Subcutaneous abdominal adipose tissue (tissue), 5 donors: Measurements from ENCODE around the gene EPHB2.

ENCODE experiments used
- H3K27ac ChIP-seq: one replicate; pipeline ENCODE4 v1.7.0; 2013; ENCODE audit warnings: low read depth, mild to moderate bottlenecking, inconsistent platforms, low read length, moderate library complexity
- H3K27me3 ChIP-seq, 5 donors: one replicate each; pipeline ENCODE4 v1.7.0; 2013; ENCODE audit warnings: low read length in 5 of 5, inconsistent platforms in 1 of 5; ENCODE audit not compliant: control insufficient read depth in 5 of 5, insufficient read depth in 4 of 5
- H3K36me3 ChIP-seq, 5 donors: one replicate each; pipeline ENCODE4 v1.7.0; 2013; ENCODE audit warnings: low read length in 5 of 5; ENCODE audit not compliant: control insufficient read depth in 5 of 5, insufficient read depth in 5 of 5
- H3K4me1 ChIP-seq, 5 donors: one replicate each; pipeline ENCODE4 v1.7.0; 2013; ENCODE audit warnings: low read length in 5 of 5, mild to moderate bottlenecking in 3 of 5, moderate library complexity in 1 of 5; ENCODE audit not compliant: control insufficient read depth in 5 of 5, insufficient read depth in 5 of 5
- H3K4me3 ChIP-seq, 5 donors: one replicate each; pipeline ENCODE4 v1.7.0; 2013; ENCODE audit warnings: low read length in 5 of 5, low read depth in 1 of 5
- H3K9ac ChIP-seq, 5 donors: one replicate each; pipeline ENCODE4 v1.7.0; 2013; ENCODE audit warnings: low read length in 5 of 5, mild to moderate bottlenecking in 4 of 5, moderate library complexity in 3 of 5
- H3K9me3 ChIP-seq, 5 donors: one replicate each; pipeline ENCODE4 v1.7.0; 2013; ENCODE audit warnings: low read length in 5 of 5; ENCODE audit not compliant: control insufficient read depth in 5 of 5
- donor health status: healthy.
- donor health status: healthy.
- donor health status: healthy.
- donor health status: healthy.
- donor health status: healthy.

The EPHB2 gene

DNA sequence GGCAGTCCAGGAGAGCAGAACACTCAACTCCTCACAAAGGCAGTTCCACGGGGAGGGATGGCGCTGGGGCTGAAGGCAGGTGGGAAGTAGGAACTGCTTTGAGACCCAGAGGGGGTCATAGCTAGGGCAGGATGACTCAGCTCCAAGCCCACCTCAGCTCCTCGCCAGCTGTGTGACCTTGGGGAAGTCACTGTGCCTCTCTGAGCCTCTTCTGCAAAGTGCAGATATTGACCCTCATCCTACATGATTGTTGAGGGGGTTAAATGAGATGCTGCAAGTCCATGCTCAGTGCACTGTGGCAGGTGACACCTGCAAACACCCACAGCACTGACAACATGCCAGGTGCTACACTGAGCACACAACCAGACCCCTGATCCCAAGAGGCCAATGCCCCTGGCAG, 168.8 kb downstream of the EPHB2 start:
- peaks cover 0 to 3% (median 0%) of the 10 kb centered on the region in 5 donors for H3K4me1 ChIP-seq

DNA sequence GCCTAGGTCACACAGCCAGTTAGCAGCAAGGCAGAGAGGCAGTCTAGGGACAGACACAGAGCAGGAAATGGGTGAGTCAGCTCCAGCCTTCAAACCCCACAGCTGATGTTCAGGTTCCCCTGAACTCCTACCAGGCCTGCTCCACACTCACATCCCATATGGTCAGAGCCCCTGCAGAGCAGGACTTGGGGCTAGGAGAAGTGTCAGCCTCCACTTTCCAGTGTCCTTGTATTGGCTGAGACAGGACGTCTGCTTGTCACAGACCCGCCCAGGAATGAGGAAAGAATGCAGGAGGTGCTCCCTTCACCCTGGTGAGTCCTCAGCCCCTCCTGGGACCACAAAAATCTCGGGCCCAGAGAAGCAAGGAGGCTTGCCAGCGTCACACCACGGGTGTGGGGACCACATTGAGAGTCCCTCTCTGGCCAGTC, 169.5 kb downstream of the EPHB2 start:
- Histone ChIP-seq H3K9me3 (no peaks in the 10 kb centered on the region), H3K27me3 (peaks cover 0 to 9% (median 0%) of the 10 kb centered on the region in 5 donors), H3K4me1 (peaks cover 0 to 3% (median 0%) of the 10 kb centered on the region in 5 donors), H3K9ac (no peak overlapping the region), H3K27ac (no peak overlapping the region), H3K4me3 (no peak overlapping the region), H3K36me3 (peaks cover 0 to 6% (median 0%) of the 10 kb centered on the region in 5 donors)

More for the DNA sequence above, 168.8 kb downstream of the EPHB2 start:
- Histone ChIP-seq H3K9ac (no peak overlapping the region), H3K4me3 (no peak overlapping the region), H3K27ac (no peak overlapping the region), H3K36me3 (peaks cover 0 to 6% (median 0%) of the 10 kb centered on the region in 5 donors), H3K9me3 (no peaks in the 10 kb centered on the region), H3K27me3 (peaks cover 0 to 9% (median 0%) of the 10 kb centered on the region in 5 donors)

DNA sequence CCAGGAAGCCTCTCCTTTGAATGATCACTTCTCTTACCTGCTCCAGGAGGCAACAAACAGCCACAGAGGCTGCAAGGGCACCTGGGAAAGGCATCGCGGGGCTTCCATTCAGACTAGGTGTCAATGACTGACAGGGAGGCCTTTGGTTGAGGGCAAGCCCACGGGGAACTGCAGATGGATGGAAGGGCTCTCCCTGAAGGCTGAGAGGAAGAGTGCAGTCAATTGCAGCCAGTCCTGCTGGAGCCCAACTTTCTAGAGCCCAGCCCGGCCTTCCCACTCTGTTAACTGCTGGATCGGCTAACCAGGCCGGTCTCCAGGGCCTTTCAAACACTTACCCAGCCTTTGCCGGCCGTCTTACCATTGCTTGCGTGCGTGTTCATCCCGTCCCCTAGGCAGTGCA, 172.8 kb downstream of the EPHB2 start:
- H3K4me1 ChIP-seq: peaks cover 0 to 6% (median 2%) of the 10 kb centered on the region in 5 donors
- no peaks in the 10 kb centered on the region for H3K9me3 ChIP-seq
- H3K4me3 ChIP-seq: no peak overlapping the region
- no peak overlapping the region for H3K27ac ChIP-seq
- peaks cover 0 to 5% (median 0%) of the 10 kb centered on the region in 5 donors for H3K27me3 ChIP-seq
- peaks cover 0 to 6% (median 0%) of the 10 kb centered on the region in 5 donors for H3K36me3 ChIP-seq
- no peak overlapping the region for H3K9ac ChIP-seq

DNA sequence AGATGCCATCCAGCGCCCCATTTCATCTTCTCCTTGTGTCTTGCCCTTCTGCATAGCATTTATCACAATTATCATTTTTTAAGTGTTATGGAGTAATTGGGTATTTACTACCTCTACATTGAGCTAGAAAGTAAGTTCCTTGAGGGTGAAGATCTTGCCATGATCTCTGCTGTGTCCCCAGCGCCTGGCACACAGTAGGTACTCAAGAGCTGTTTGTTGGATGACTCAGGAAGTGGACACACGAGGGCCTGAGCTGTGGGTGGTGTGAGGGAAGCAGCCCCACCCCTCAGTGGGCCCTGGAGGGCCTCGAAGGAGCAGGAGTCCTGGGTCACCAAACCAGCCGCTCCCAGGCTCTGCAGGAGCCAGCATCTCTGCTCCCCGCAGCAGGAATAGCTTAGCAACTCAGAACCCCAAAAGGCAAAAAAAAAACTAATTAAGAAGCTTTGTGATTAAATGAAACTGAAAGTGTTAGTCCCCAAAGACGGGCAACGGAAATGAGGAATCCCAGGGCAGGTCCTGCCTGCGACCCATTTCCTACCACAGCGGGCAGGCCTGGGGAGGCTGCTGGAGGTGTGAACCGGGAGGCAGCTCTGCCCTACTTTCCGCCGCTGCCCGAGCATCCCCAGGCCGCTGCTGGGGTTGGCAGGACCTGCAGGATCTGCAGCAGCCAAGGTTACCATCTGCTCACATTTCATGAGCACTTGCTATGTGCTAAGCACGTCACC, 174.3 kb downstream of the EPHB2 start:
- Histone ChIP-seq H3K9me3 (no peaks in the 10 kb centered on the region), H3K4me1 (peaks cover 0 to 6% (median 2%) of the 10 kb centered on the region in 5 donors), H3K27ac (no peak overlapping the region), H3K36me3 (peaks cover 0 to 6% (median 0%) of the 10 kb centered on the region in 5 donors), H3K27me3 (peaks cover 0 to 5% (median 0%) of the 10 kb centered on the region in 5 donors), H3K9ac (no peak overlapping the region), H3K4me3 (no peak overlapping the region)

DNA sequence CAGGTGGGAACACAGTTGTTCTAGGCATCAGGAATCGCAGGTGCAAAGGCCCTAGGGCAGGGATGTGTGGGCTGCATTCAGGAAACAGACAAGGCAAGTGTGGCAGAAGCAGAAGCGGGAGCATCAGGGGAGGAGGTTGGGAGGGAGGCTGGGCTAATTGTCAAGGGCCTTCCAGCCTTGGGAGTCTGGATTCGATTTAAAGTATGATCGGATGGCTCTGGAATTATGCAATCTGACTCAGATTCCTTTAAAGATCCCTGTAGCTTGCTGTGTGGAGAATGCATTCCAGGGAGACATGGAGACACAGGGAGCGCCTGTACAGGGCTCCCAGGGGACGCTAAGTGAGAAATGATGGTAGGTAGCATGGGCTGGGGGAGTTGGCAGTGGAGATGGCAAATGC, 175.6 kb downstream of the EPHB2 start:
- Histone ChIP-seq H3K36me3 (peaks cover 0 to 6% (median 0%) of the 10 kb centered on the region in 5 donors), H3K9me3 (no peaks in the 10 kb centered on the region)

DNA sequence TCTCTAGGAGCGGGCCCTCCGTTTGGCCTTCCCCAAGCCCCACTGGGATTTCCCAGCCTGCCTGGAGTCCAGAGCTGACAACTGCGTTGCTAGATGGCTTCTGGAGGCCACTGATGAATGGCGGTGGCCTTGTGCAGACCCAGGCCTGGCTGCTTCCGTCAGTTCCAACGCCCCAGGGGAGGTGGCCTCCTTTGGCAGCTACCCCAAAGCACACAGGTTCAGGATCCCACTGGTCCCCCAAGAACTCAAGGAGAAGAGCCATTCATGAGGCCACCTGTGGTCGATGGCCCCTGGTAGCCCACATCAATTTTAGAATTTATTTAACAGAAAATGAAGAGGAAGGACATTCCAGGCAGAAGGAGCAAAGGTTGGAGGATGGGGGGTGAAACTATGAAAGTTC, 176.9 kb downstream of the EPHB2 start:
- Histone ChIP-seq H3K4me1 (peaks cover 0 to 6% (median 2%) of the 10 kb centered on the region in 5 donors), H3K9ac (no peak overlapping the region), H3K27ac (no peak overlapping the region), H3K36me3 (peaks cover 0 to 4% (median 0%) of the 10 kb centered on the region in 5 donors), H3K27me3 (no peaks in the 10 kb centered on the region), H3K9me3 (no peaks in the 10 kb centered on the region), H3K4me3 (no peak overlapping the region)

More for the DNA sequence above, 175.6 kb downstream of the EPHB2 start:
- Histone ChIP-seq H3K27me3 (no peaks in the 10 kb centered on the region), H3K9ac (no peak overlapping the region), H3K4me3 (no peak overlapping the region), H3K27ac (no peak overlapping the region), H3K4me1 (peaks cover 0 to 6% (median 2%) of the 10 kb centered on the region in 5 donors)

DNA sequence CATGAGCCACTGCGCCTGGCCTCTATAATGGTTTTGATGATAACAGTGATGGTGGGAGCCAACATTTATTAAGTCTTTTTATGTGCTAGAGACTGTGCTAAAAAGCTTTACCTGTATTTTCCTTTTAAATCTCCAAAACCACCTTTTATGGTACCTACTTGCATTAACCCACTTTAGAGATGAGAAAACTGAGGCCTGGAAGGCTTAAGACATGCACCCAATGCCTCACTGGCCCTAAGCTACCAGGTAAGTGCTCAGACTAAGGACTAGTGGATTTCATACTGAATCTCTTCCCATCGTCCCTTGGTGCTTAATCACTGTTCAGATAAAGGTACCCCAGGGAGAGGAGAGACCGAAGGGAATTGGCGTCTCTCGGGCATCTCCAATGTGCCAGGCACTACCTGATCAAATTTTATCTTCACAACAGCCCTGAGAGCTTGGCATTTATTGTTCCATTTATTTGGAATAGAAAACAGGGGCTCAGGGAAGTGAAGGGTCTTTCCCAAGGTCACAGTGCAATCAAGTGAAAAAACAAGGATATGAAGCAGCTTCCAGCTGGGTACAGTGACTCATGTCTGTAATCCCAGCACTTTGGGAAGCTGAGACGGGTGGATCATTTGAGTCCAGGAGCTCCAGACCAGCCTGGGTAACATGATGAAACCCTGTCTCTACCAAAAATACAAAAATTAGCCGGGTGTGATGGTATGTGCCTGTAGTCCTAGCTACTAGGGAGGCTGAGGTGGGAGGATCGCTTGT, 177.9 kb downstream of the EPHB2 start:
- H3K4me3 ChIP-seq: no peak overlapping the region
- H3K4me1 ChIP-seq: peaks cover 0 to 6% (median 2%) of the 10 kb centered on the region in 5 donors
- no peak overlapping the region for H3K9ac ChIP-seq
- no peaks in the 10 kb centered on the region for H3K27me3 ChIP-seq
- H3K36me3 ChIP-seq: peaks cover 0 to 6% (median 4%) of the 10 kb centered on the region in 5 donors
- H3K27ac ChIP-seq: no peak overlapping the region
- H3K9me3 ChIP-seq: no peaks in the 10 kb centered on the region

DNA sequence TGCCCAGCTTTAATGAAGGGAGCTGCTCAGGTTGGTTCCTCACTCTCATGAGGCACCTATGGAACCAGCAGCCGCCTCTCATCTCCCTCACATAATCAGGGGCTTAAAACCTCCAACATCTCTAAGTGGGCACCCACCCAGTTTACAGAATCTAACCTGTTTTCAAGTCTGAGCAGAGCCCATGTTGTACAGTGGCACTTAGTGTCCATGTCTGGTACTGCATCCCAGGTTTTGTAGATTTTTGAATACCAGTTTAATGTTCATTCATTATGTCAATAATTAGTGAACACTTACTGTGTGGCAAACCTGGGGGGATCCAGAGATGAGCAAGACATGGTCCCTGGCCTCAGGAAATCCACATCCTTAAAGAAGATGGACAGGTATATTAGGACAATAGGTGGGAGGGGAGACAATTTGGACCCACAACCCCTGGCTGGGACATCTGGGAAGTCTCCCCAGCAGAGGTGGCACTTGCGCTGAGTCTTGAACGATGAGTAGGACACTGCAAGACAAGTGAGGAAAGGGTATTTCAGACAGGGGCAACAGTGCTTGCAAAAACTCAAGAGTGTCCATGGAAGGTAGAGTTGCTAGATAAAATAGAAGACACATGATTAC, 178.7 kb downstream of the EPHB2 start:
- Histone ChIP-seq H3K4me1 (peaks cover 0 to 6% (median 2%) of the 10 kb centered on the region in 5 donors), H3K9ac (no peak overlapping the region), H3K36me3 (peaks cover 0 to 10% (median 8%) of the 10 kb centered on the region in 5 donors), H3K27ac (no peak overlapping the region), H3K9me3 (no peaks in the 10 kb centered on the region), H3K4me3 (no peak overlapping the region), H3K27me3 (no peaks in the 10 kb centered on the region)

DNA sequence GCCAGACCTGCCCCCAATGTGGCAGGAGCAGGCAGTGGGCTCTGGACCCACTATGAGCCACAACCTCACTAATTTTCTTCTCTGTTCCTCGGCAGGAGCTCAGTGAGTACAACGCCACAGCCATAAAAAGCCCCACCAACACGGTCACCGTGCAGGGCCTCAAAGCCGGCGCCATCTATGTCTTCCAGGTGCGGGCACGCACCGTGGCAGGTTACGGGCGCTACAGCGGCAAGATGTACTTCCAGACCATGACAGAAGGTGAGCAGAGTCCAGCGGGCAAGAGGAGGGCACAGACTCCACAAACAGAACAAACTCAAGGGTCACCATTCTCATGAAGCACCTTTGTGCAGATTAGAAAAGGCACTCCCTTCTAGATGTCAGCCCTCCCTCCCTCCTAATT, 182.2 kb downstream of the EPHB2 start:
- no peaks in the 10 kb centered on the region for H3K4me1 ChIP-seq
- H3K9me3 ChIP-seq: no peaks in the 10 kb centered on the region
- no peak overlapping the region for H3K9ac ChIP-seq
- H3K4me3 ChIP-seq: no peak overlapping the region
- H3K36me3 ChIP-seq: peaks cover 5 to 23% (median 9%) of the 10 kb centered on the region in 5 donors
- H3K27ac ChIP-seq: no peak overlapping the region
- peaks cover 0 to 8% (median 0%) of the 10 kb centered on the region in 5 donors for H3K27me3 ChIP-seq
